Pancreas (tissue), 10 donors: ENCODE results near the gene DTNB. TPM values are rescaled to one million over a fixed set of nuclear protein-coding genes. Genes with fewer than 3 reads are reported as not detected.
A peak's percentile ranks its signal among the peaks of the same experiment; 100 is the strongest.

Experiments
- ATAC-seq, 4 donors: fragments of 200-7000 bp; cut with Tn5 transposase; one replicate each; pipeline versions ENCODE4 v1.8.0 to v1.9.1; 2020; ENCODE audit warnings: mild to moderate bottlenecking in 4 of 4, moderate library complexity in 4 of 4
- DNase-seq, 6 donors: peaks; one replicate each; pipeline ENCODE4 v3.0.0-alpha.2; 2020
- FAIRE-seq: peaks from 2 replicates; lab custom pipeline; 2012; peaks lifted over from hg19 to GRCh38; lab: Jason Lieb, UNC
- H3K27ac ChIP-seq, 4 donors: fragments of 200-600 bp; sonication (generic); 1 replicate in 3 of 4; 2 replicates in 1 of 4; pipeline versions ENCODE4 v1.5.0 to v1.8.0; 2020
- H3K27me3 ChIP-seq, 4 donors: fragments of 200-600 bp; one replicate each; pipeline ENCODE4 v1.8.0; 2021
- H3K36me3 ChIP-seq, 3 donors: fragments of 200-600 bp; sonication (generic) in 1 of 3; one replicate each; pipeline versions ENCODE4 v1.5.0 to v1.8.0; 2020 to 2021
- H3K4me1 ChIP-seq, 3 donors: fragments of 200-600 bp; one replicate each; pipeline ENCODE4 v1.8.0; 2021
- H3K4me3 ChIP-seq, 4 donors: fragments of 200-600 bp; sonication (generic) in 2 of 4; one replicate each; pipeline versions ENCODE4 v1.5.0 to v1.8.0; 2020 to 2021
- H3K9me3 ChIP-seq, 4 donors: fragments of 200-600 bp; one replicate each; pipeline ENCODE4 v1.8.0; 2021
- CTCF ChIP-seq, 4 donors: fragments of 200-600 bp; sonication (generic) in 3 of 4; IDR thresholded peaks; one replicate each; pipeline versions ENCODE4 v1.5.0 to v1.8.0; 2021; ENCODE audit warnings: antibody characterized with exemption in 4 of 4
- WGBS, 2 donors: extraction: QIAGEN DNeasy Blood & Tissue Kit; methylation state at CpG; one replicate each; pipeline ENCODE4 v1.1.7; 2013; 5-methylcytosine and 5-hydroxymethylcytosine counted together
- intact Hi-C, 3 donors: fragments of 100-400 bp; cut with DNase I; formaldehyde crosslinking; loops; one replicate each; pipeline versions ENCODE4 v1.11.1 to v1.14.2; 2022
- polyA plus RNA-seq, 2 donors: library from polyadenylated mRNA; stranded (reverse); fragments of 200-250 nt; gene quantifications; one replicate each; pipeline ENCODE4 v1.2.3, GENCODE V29; 2013
- total RNA-seq, 6 donors: library from RNA; stranded (reverse); fragmentation: NEBNext Ultra II Directional in 4 of 6; extraction: Animal tissue kit (Norgen Biotek cat#: 25700) in 4 of 6; gene quantifications; one replicate each; pipeline versions ENCODE4 v1.2.1 to v1.2.4, GENCODE V29; 2021 to 2023
- donor health status: healthy with polysubstance abuse.
- donor health status: DM: no; HTN: no; CAD: no; lungs with moderate emphysema.
- donor health status: DM: no; HTN: no; CAD: no.
- donor health status: control.
- donor health status: control.
- donor health status: Bipolar disorder and iron deficiency.
- donor health status: DM: yes; HTN: yes; CAD: no.
- donor health status: DM: no; HTN: no; CAD: no.
- donor health status: DM: no; HTN: no; CAD: no.
- donor health status: DM: yes; HTN: yes; CAD: no.

DTNB gene
- total and polyA plus RNA-seq, 8 donors, result 10.8 to 27.8 (median 15.1) TPM

GRCh38 chr2:25377822-25378421 is 295.5 kb downstream of the DTNB start:
- H3K4me1 ChIP-seq, result peaks cover 5 to 11% (median 5%) of the 10 kb centered on the region in 3 donors
- no peak overlapping the region for H3K27ac ChIP-seq
- H3K4me3 ChIP-seq, result no peak overlapping the region
- DNase-seq (peak in 1 of 6 donors; percentile 41), ATAC-seq (no peak), FAIRE-seq (no peak)
- WGBS, 2 donors, result 95 to 97% methylated on average over 22 of the region's 22 CpGs
- H3K36me3 ChIP-seq, result no peaks in the 10 kb centered on the region
- H3K27me3 ChIP-seq, result no peaks in the 10 kb centered on the region
- H3K9me3 ChIP-seq, result no peaks in the 10 kb centered on the region
- no peak for TF ChIP-seq CTCF (IDR thresholded peaks at IDR 0.05)
- intact Hi-C loops, result loop anchor here in 1 of 3 donors (10.0 kb wide), 1 partner anchor 147 kb away; no protein-coding TSS in a partner anchor

- Histone ChIP-seq H3K4me1 (peaks cover 5 to 11% (median 5%) of the 10 kb centered on the region in 3 donors), H3K36me3 (no peaks in the 10 kb centered on the region), H3K27ac (peak overlapping the region in 2 of 4 donors; percentile 45 to 59), H3K27me3 (no peaks in the 10 kb centered on the region), H3K4me3 (peak overlapping the region in 1 of 4 donors; percentile 24), H3K9me3 (no peaks in the 10 kb centered on the region)
- no peak for FAIRE-seq
- ATAC-seq, result peak; percentile 87 to 94 (median 90)
- peak; percentile 87 to 95 (median 91) for DNase-seq
- peak; percentile 94 to 99 (median 98) for TF ChIP-seq CTCF (IDR thresholded peaks at IDR 0.05)
- WGBS, 2 donors, result 13 to 16% methylated on average over 52 of the region's 52 CpGs
- intact Hi-C loops, result loop anchor here in 1 of 3 donors (10.0 kb wide), 1 partner anchor 148 kb away; no protein-coding TSS in a partner anchor
Measured at GRCh38 chr2:25376750-25377621, 296.4 kb downstream of the DTNB start.

GRCh38 chr2:25375989-25376545 is 297.3 kb downstream of the DTNB start:
- no peaks in the 10 kb centered on the region for H3K9me3 ChIP-seq
- DNase-seq (peak in 1 of 6 donors; percentile 45), FAIRE-seq (no peak), ATAC-seq (no peak)
- no peaks in the 10 kb centered on the region for H3K36me3 ChIP-seq
- peak overlapping the region in 1 of 4 donors; percentile 59 for H3K27ac ChIP-seq
- intact Hi-C loops, result loop anchor here in 1 of 3 donors (10.0 kb wide), 1 partner anchor 149 kb away; no protein-coding TSS in a partner anchor
- WGBS, 2 donors, result 71 to 75% methylated on average over 16 of the region's 16 CpGs
- no peak for TF ChIP-seq CTCF (IDR thresholded peaks at IDR 0.05)
- no peak overlapping the region for H3K4me3 ChIP-seq
- H3K27me3 ChIP-seq, result no peaks in the 10 kb centered on the region
- H3K4me1 ChIP-seq, result peaks cover 5 to 11% (median 5%) of the 10 kb centered on the region in 3 donors

GRCh38 chr2:25375371-25375988 is 297.9 kb downstream of the DTNB start:
- peaks cover 5 to 11% (median 5%) of the 10 kb centered on the region in 3 donors for H3K4me1 ChIP-seq
- WGBS, 2 donors, result 90 to 93% methylated on average over 17 of the region's 17 CpGs
- intact Hi-C loops, result loop anchor here in 1 of 3 donors (10.0 kb wide), 1 partner anchor 149 kb away; no protein-coding TSS in a partner anchor
- FAIRE-seq, result no peak
- H3K4me3 ChIP-seq, result no peak overlapping the region
- ATAC-seq, result no peak
- no peak overlapping the region for H3K27ac ChIP-seq
- TF ChIP-seq CTCF (IDR thresholded peaks at IDR 0.05), result no peak
- no peaks in the 10 kb centered on the region for H3K9me3 ChIP-seq
- no peaks in the 10 kb centered on the region for H3K27me3 ChIP-seq
- H3K36me3 ChIP-seq, result no peaks in the 10 kb centered on the region
- DNase-seq, result peak in 1 of 6 donors; percentile 44
